Measurements from ENCODE around the gene RSPH9.
"Not testable (repeated sequence)": the region's sequence is repeated elsewhere in the genome, so short reads cannot be mapped to it uniquely, and the experiment has no call there.

Gene RSPH9

DNA sequence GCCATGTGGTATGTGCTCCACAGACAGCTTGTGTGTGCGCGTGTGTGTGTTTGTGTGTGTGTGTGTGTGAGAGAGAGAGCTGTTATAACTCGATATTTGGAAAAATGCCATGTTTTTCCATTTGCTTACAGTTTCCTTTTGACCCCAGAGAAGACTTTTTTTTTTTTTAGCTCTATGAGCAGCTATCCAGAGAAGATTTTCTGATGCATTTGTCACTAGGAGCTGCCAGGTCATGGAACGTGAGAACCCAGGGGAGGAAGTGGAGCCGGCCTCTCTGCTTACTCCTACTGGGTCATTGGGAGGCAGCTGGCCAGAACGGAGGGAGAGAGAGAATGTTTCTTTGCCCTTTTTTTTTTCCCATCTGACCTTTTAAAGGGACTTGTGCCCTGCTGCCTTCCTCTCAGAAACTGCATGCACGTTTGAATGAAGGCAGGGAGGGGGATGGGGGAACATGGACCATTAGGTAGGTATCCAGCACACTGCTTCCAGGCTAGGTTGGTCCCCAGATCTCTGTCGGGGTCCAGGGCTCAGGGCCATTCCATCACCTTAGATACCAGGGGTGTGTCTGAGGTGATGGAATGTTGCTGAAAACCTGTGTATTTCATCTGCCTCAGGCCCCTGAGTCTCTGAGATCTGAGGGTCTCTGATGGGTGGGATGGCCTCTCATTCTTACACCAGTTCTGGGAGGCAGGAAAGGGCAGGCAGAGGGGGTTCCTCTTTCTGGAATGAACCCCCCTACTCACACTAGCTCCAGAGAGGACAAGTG, 53.9 kb downstream of the RSPH9 start:
- Histone ChIP-seq H3K27ac (no peak overlapping the region), H3K4me3 (no peak overlapping the region), H3K9ac (ENCODE audit: insufficient read length) (no peak overlapping the region), H3K9me3 (ENCODE audit: low read depth, low read length) (no peaks in the 10 kb centered on the region), H3K36me3 (ENCODE audit: insufficient read depth, low read length) (no peaks in the 10 kb centered on the region)
- TF ChIP-seq EZH2 (IDR thresholded peaks at IDR 0.05) (no peak), FOXP2 (optimal IDR thresholded peaks at IDR 0.05; ENCODE audit: control extremely low read depth, extremely low read length, insufficient read depth) (no peak), POLR2AphosphoS5 (IDR thresholded peaks at IDR 0.05; ENCODE audit: borderline replicate concordance, low read depth, low read length) (no peak)
- DNase-seq (ENCODE audit: low read depth, low spot score), result no peak

DNA sequence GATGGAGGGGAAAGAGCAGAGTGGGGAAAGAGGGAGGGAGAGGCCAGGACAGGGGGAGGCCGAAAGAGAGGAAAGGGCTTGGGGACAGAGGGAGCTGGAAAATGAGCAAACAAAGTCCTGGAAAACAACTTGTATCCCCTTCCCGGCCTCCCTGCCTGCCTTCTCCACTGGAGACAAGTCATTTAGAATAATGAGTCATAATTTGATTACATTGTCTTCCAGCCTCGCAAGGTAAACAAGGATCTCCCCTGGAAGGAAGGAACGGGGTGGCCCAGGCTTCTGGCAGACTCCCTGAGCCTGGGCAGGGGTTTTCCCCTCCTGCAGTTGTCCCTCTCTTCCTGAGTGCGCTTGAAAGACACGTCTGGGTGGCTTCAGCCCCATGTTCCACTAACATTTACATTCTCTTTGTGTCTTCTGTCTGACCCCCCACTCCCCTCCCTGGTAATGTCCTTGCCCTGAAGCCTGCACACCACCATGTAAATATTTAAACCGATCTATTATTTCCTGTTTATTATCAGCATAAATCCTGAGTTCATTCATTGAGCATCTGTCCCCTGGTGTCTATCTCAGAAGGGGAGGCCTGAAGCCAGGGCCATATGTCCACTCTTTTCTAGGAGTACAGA, 54.8 kb downstream of the RSPH9 start:
- TF ChIP-seq POLR2AphosphoS5 (IDR thresholded peaks at IDR 0.05; ENCODE audit: borderline replicate concordance, low read depth, low read length) (no peak), EZH2 (IDR thresholded peaks at IDR 0.05) (no peak), FOXP2 (optimal IDR thresholded peaks at IDR 0.05; ENCODE audit: control extremely low read depth, extremely low read length, insufficient read depth) (no peak)
- Histone ChIP-seq H3K9me3 (ENCODE audit: low read depth, low read length) (no peaks in the 10 kb centered on the region), H3K27ac (no peak overlapping the region), H3K36me3 (ENCODE audit: insufficient read depth, low read length) (no peaks in the 10 kb centered on the region), H3K9ac (ENCODE audit: insufficient read length) (peak overlapping the region; percentile 1), H3K4me3 (no peak overlapping the region)
- DNase-seq (ENCODE audit: low read depth, low spot score), result no peak

DNA sequence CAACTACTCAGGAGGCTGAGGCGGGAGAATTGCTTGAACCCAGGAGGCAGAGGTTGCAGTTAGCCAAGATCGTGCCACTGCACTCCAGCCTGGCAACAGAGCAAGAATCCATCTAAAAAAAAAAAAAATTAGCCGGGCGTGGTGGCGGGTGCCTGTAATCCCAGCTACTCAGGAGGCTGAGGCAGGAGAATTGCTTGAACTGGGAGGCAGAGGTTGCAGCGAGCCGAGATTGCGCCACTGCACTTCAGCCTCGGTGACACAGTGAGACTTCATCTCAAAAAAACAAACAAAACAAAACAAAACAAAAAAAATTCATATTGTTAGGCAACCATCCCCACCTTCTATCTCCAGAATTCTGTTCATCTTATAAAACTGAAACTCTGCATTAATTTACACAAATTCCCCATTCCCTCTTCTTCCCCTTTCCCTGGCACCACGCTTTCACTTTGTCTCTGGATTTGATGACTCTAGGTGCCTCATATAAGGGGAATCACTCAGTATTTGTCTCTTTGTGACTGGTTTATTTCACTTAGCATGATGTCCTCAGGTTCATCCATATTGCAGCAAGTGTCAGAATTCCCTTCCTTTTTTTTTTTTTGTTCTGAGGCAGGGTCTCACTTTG, 56.2 kb downstream of the RSPH9 start:
- peak overlapping the region; percentile 19; the same call in 1 of the 2 replicates for H3K27ac ChIP-seq
- H3K4me3 ChIP-seq; H3K36me3 ChIP-seq (ENCODE audit: insufficient read depth, low read length); H3K9me3 ChIP-seq (ENCODE audit: low read depth, low read length); H3K9ac ChIP-seq (ENCODE audit: insufficient read length); DNase-seq (ENCODE audit: low read depth, low spot score): not testable (repeated sequence)

DNA sequence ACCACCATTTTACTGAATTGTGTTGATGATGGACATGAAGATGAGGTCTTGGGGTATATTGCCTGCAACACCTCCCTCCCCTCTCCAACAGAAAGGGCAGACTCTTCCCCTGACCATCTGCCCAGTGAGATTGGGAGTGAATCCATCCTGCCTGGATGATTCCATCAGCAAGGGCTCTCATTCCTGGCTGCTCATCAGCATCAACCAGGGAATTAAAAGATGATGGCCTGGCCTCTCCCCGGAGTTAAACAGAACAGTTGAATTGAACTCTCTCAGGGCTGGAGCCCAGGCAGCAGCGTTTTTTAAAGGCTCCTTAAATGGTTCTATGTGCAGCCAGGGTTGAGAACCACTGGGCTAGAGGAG, 57.3 kb downstream of the RSPH9 start:
- H3K4me3 ChIP-seq, result no peak overlapping the region
- H3K36me3 ChIP-seq (ENCODE audit: insufficient read depth, low read length), result no peaks in the 10 kb centered on the region
- TF ChIP-seq EZH2 (IDR thresholded peaks at IDR 0.05) (no peak), FOXP2 (optimal IDR thresholded peaks at IDR 0.05; ENCODE audit: control extremely low read depth, extremely low read length, insufficient read depth) (no peak), POLR2AphosphoS5 (IDR thresholded peaks at IDR 0.05; ENCODE audit: borderline replicate concordance, low read depth, low read length) (no peak)
- H3K27ac ChIP-seq, result no peak overlapping the region
- no peak overlapping the region for H3K9ac ChIP-seq (ENCODE audit: insufficient read length)
- no peaks in the 10 kb centered on the region for H3K9me3 ChIP-seq (ENCODE audit: low read depth, low read length)
- DNase-seq (ENCODE audit: low read depth, low spot score), result no peak

DNA sequence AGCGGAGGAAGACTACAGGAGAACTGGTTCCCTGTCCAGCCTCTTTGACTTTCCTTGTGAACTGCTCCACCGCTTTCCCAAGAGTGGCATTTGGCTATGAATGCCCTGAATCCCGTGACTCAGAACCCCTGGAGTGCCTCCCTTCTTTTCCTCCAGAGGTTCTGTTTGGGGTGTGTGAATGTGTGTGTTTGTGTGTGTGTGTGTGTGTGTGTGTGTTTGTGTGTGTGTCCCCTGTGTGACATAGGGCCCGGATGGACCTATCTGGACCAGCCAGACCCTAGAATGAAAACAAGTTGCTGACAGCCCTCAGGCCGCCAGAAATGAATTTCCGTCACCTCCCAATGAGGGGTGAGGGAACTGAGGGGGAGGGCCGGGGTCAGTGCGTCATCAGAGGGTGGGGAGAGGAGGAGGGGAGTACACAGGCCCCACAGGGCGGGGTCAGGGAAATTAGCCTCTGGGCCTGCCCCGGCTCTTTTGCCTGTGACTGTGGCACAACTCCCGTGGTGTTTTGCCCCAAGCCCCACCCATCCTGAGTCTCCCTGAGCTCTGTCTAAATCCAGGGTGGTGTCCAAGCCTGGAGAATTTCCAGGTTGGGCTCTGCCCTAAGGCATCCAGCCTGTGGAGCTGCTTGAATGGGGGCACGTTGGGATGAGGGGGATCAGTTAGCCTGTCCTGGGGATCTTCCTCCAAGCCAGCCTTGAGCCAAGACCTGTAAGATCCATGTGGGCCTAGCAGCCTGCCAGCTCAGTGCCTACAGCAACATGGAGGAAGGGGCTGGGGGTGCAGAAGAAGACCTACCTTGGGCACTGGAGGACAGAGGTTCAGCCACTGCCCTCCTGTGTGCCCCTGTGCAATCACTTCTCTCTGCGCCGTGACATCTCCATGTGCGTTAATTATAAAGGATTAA, 58.0 kb downstream of the RSPH9 start:
- TF ChIP-seq FOXP2 (optimal IDR thresholded peaks at IDR 0.05; ENCODE audit: control extremely low read depth, extremely low read length, insufficient read depth) (peak; percentile 35), EZH2 (IDR thresholded peaks at IDR 0.05) (no peak), POLR2AphosphoS5 (IDR thresholded peaks at IDR 0.05; ENCODE audit: borderline replicate concordance, low read depth, low read length) (peak; percentile 54; the same call in 1 of the 2 replicates)
- Histone ChIP-seq H3K27ac (no peak overlapping the region; the same call in 1 of the 2 replicates), H3K9ac (ENCODE audit: insufficient read length) (no peak overlapping the region), H3K4me3 (no peak overlapping the region), H3K9me3 (ENCODE audit: low read depth, low read length) (no peaks in the 10 kb centered on the region), H3K36me3 (ENCODE audit: insufficient read depth, low read length) (no peaks in the 10 kb centered on the region)
- no peak for DNase-seq (ENCODE audit: low read depth, low spot score)

DNA sequence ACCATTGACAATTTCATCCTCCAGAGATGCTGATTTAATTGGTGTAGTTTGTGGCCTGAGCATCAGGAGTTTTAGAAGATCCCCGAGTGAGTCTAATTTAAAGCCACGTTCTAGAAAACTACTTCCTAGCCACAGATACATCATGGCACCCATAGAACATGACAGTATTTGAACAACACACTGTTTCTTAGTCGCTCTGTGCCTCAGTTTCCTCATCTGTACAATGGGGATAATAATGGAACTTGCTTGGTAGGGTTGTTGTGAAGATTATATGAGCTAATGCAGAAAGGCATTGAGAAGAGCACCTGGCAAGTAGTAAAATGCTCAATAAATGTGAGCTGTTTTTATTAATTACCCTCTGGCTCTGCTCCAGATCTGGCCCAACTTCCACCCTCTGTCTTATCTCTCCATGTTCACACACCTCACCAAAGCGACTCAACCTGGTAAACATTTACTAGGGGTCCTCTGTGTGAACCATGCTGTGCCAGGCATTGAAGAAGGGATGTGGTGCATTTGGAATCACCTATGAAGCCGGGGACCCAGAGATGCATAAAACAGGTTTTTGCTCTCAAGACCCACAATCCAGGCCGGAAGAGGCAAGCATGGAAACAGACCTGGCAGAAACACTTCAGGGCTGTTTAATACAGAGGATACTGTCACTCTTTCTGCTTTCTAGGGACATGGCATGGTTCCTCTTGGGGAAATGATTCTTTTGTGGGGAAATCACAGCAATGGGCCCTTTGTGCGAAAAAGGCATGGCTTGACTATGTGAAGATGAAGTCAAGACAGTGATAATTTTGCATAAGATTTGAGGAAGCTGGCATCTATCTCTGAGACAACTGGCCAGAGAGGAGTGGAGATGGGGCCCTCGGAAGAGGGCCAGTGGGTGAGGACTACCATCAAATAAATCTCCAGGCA, 58.9 kb downstream of the RSPH9 start:
- TF ChIP-seq FOXP2 (optimal IDR thresholded peaks at IDR 0.05; ENCODE audit: control extremely low read depth, extremely low read length, insufficient read depth) (no peak), EZH2 (IDR thresholded peaks at IDR 0.05) (no peak), POLR2AphosphoS5 (IDR thresholded peaks at IDR 0.05; ENCODE audit: borderline replicate concordance, low read depth, low read length) (no peak)
- Histone ChIP-seq H3K9ac (ENCODE audit: insufficient read length) (no peak overlapping the region), H3K4me3 (no peak overlapping the region), H3K9me3 (ENCODE audit: low read depth, low read length) (no peaks in the 10 kb centered on the region), H3K36me3 (ENCODE audit: insufficient read depth, low read length) (no peaks in the 10 kb centered on the region), H3K27ac (peak overlapping the region; percentile 22; the same call in 1 of the 2 replicates)
- DNase-seq (ENCODE audit: low read depth, low spot score), result no peak

DNA sequence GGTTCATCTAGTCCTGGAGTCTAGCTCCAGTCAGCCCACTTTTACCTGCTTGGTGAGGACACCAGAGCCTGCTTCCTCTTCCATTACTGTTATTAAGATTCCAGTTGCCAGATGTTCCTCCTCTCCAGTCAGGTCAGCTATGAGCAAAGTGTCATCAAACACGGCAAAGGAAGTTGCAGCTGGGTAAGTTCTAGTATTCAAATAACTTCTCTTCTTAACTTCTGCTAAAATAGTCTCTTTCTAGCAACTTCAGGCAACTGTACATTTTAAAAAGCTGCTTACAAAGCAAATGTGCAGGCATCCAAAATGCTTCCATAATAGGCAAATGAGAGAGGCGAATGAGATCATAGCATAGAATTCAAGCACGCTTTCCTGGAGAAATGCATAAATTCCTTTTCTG, 61.2 kb downstream of the RSPH9 start:
- Histone ChIP-seq H3K27ac (peak overlapping the region; percentile 94), H3K4me3 (peak overlapping the region; percentile 64), H3K36me3 (ENCODE audit: insufficient read depth, low read length) (no peaks in the 10 kb centered on the region), H3K9ac (ENCODE audit: insufficient read length) (peak overlapping the region; percentile 69), H3K9me3 (ENCODE audit: low read depth, low read length) (no peaks in the 10 kb centered on the region)
- DNase-seq (ENCODE audit: low read depth, low spot score), result no peak
- TF ChIP-seq FOXP2 (optimal IDR thresholded peaks at IDR 0.05; ENCODE audit: control extremely low read depth, extremely low read length, insufficient read depth) (no peak), EZH2 (IDR thresholded peaks at IDR 0.05) (no peak), POLR2AphosphoS5 (IDR thresholded peaks at IDR 0.05; ENCODE audit: borderline replicate concordance, low read depth, low read length) (no peak; the same call in 1 of the 2 replicates)
